ENCODE data around the gene DNAI2. TPM values are rescaled to one million over a fixed set of nuclear protein-coding genes. Genes with fewer than 3 reads are reported as not detected.

The DNAI2 gene
- total RNA-seq, 6 donors from 2014 or later, result 0.29 to 16.1 (median 3.7) TPM

- no peak overlapping the region for H3K4me3 ChIP-seq
- H3K9me3 ChIP-seq, result no peaks in the 10 kb centered on the region
- H3K27me3 ChIP-seq, result no peaks in the 10 kb centered on the region
- TF ChIP-seq POLR2A (IDR thresholded peaks at IDR 0.05), result peak in 1 of 4 donors; percentile 26
- no peak for TF ChIP-seq CTCF (IDR thresholded peaks at IDR 0.05)
- TF ChIP-seq EP300 (IDR thresholded peaks at IDR 0.05), result no peak
- peak in 1 of 2 donors; percentile 16 for TF ChIP-seq POLR2AphosphoS5 (IDR thresholded peaks at IDR 0.05)
- ATAC-seq (ENCODE audit: low FRiP score in 2 of 2) (peak in 1 of 2 donors; percentile 60), DNase-seq (peak in 1 of 2 donors; percentile 58)
- peaks cover 0 to 22% (median 9%) of the 10 kb centered on the region in 4 donors for H3K4me1 ChIP-seq
- peaks cover 0 to 5% (median 0%) of the 10 kb centered on the region in 4 donors for H3K36me3 ChIP-seq
- no peak overlapping the region for H3K27ac ChIP-seq
- WGBS, 2 donors, result 76 to 94% methylated on average over 6 to 10 of the region's 10 CpGs
These were observed 34.9 kb upstream of the DNAI2 start for GRCh38 chr17:74239172-74239571.

GRCh38 chr17:74240618-74241205 is 33.3 kb upstream of the DNAI2 start:
- H3K9me3 ChIP-seq, result no peaks in the 10 kb centered on the region
- H3K27ac ChIP-seq, result peak overlapping the region in 2 of 4 donors; percentile 1 to 39
- DNase-seq, result no peak
- ATAC-seq (ENCODE audit: low FRiP score in 2 of 2), result peak in 1 of 2 donors; percentile 48
- 61 to 75% methylated on average over 11 of the region's 11 CpGs for WGBS, 2 donors
- peaks cover 0 to 5% (median 0%) of the 10 kb centered on the region in 4 donors for H3K36me3 ChIP-seq
- no peaks in the 10 kb centered on the region for H3K27me3 ChIP-seq
- H3K4me1 ChIP-seq, result peaks cover 0 to 24% (median 7%) of the 10 kb centered on the region in 4 donors
- TF ChIP-seq CTCF (IDR thresholded peaks at IDR 0.05) (no peak), EP300 (IDR thresholded peaks at IDR 0.05) (no peak), POLR2A (IDR thresholded peaks at IDR 0.05) (no peak), POLR2AphosphoS5 (IDR thresholded peaks at IDR 0.05) (no peak)
- no peak overlapping the region for H3K4me3 ChIP-seq

- 60% methylated on average over 3 to 10 of the region's 10 CpGs for WGBS, 2 donors
- H3K4me1 ChIP-seq, result peaks cover 0 to 24% (median 7%) of the 10 kb centered on the region in 4 donors
- peak in 1 of 2 donors; percentile 71 for ATAC-seq (ENCODE audit: low FRiP score in 2 of 2)
- H3K27me3 ChIP-seq, result no peaks in the 10 kb centered on the region
- TF ChIP-seq CTCF (IDR thresholded peaks at IDR 0.05), result no peak
- TF ChIP-seq POLR2AphosphoS5 (IDR thresholded peaks at IDR 0.05), result no peak
- TF ChIP-seq POLR2A (IDR thresholded peaks at IDR 0.05), result peak in 1 of 4 donors; percentile 46
- TF ChIP-seq EP300 (IDR thresholded peaks at IDR 0.05), result no peak
- no peaks in the 10 kb centered on the region for H3K9me3 ChIP-seq
- DNase-seq, result peak in 1 of 2 donors; percentile 55
- no peak overlapping the region for H3K4me3 ChIP-seq
- peak overlapping the region in 2 of 4 donors; percentile 1 to 39 for H3K27ac ChIP-seq
- H3K36me3 ChIP-seq, result peaks cover 0 to 5% (median 0%) of the 10 kb centered on the region in 4 donors
These were observed 32.6 kb upstream of the DNAI2 start for GRCh38 chr17:74241431-74241830.

GRCh38 chr17:74241847-74242246 is 32.2 kb upstream of the DNAI2 start:
- ATAC-seq (ENCODE audit: low FRiP score in 2 of 2), result no peak
- peak in 1 of 2 donors; percentile 34 for DNase-seq
- H3K9me3 ChIP-seq, result no peaks in the 10 kb centered on the region
- no peak overlapping the region for H3K4me3 ChIP-seq
- peaks cover 0 to 5% (median 0%) of the 10 kb centered on the region in 4 donors for H3K36me3 ChIP-seq
- no peaks in the 10 kb centered on the region for H3K27me3 ChIP-seq
- peaks cover 0 to 24% (median 7%) of the 10 kb centered on the region in 4 donors for H3K4me1 ChIP-seq
- WGBS, 2 donors, result 71 to 86% methylated on average over 2 of the region's 2 CpGs
- no peak for TF ChIP-seq POLR2AphosphoS5 (IDR thresholded peaks at IDR 0.05)
- TF ChIP-seq POLR2A (IDR thresholded peaks at IDR 0.05), result no peak
- no peak for TF ChIP-seq CTCF (IDR thresholded peaks at IDR 0.05)
- no peak for TF ChIP-seq EP300 (IDR thresholded peaks at IDR 0.05)
- H3K27ac ChIP-seq, result peak overlapping the region in 1 of 4 donors; percentile 39

Measured in upper lobe of left lung (tissue), 6 donors.